Stomach (tissue), 9 donors: Measurements from ENCODE around the gene TFF2. TPM values are rescaled to one million over a fixed set of nuclear protein-coding genes. Genes with fewer than 3 reads are reported as not detected.
A peak's percentile ranks its signal among the peaks of the same experiment; 100 is the strongest.

Experiments
- DNase-seq, 2 donors: peaks; one replicate each; pipeline versions ENCODE4 v3.0.0 to v3.0.0-alpha.2; 2013 to 2019
- H3K27ac ChIP-seq, 5 donors: fragments of 200-600 bp in 4 of 5; sonication (generic) in 4 of 5; one replicate each; pipeline ENCODE4 v1.5.1; 2013 to 2019; ENCODE audit warnings: mild to moderate bottlenecking in 1 of 5, moderate library complexity in 1 of 5
- H3K27me3 ChIP-seq, 3 donors: fragments of 200-600 bp; sonication (generic); one replicate each; pipeline ENCODE4 v1.5.1; 2017 to 2019; ENCODE audit warnings: mixed run types in 1 of 3
- H3K36me3 ChIP-seq, 4 donors: fragments of 200-600 bp; sonication (generic); 1 replicate in 3 of 4; 2 replicates in 1 of 4; pipeline ENCODE4 v1.5.1; 2016 to 2019
- H3K4me1 ChIP-seq, 4 donors: fragments of 200-600 bp; sonication (generic); one replicate each; pipeline ENCODE4 v1.5.1; 2016 to 2019
- H3K4me3 ChIP-seq, 4 donors: fragments of 200-600 bp; sonication (generic) in 3 of 4; one replicate each; pipeline ENCODE4 v1.5.1; 2016 to 2019; ENCODE audit warnings: mild to moderate bottlenecking in 1 of 4
- H3K9me3 ChIP-seq, 4 donors: fragments of 200-600 bp; sonication (generic); one replicate each; pipeline ENCODE4 v1.5.1; 2016 to 2019
- CTCF ChIP-seq, 7 experiments: fragments of 450-650 bp in 4 of 7; fragments of 200-600 bp in 3 of 7; sonication (generic) in 3 of 7; IDR thresholded peaks; one replicate each; pipeline ENCODE4 v1.5.1; 2016 to 2019; ENCODE audit warnings: antibody characterized with exemption in 7 of 7, control low read depth in 2 of 7, mild to moderate bottlenecking in 1 of 7
- EP300 ChIP-seq: sonication (generic); formaldehyde crosslinking; IDR thresholded peaks from one replicate; pipeline ENCODE4 v1.6.1; 2017; ENCODE audit warnings: antibody characterized with exemption
- POLR2A ChIP-seq, 4 donors: fragments of 450-650 bp; IDR thresholded peaks; one replicate each; pipeline ENCODE4 v1.6.1; 2016; ENCODE audit warnings: antibody characterized with exemption in 4 of 4, control low read depth in 2 of 4, mild to moderate bottlenecking in 1 of 4, moderate library complexity in 1 of 4
- POLR2AphosphoS5 ChIP-seq, 3 donors: sonication (generic); formaldehyde crosslinking; IDR thresholded peaks; one replicate each; pipeline ENCODE4 v1.6.1; 2016; ENCODE audit warnings: antibody characterized with exemption in 3 of 3
- WGBS, 5 donors: extraction: QIAGEN DNeasy Blood & Tissue Kit in 3 of 5; methylation state at CpG; one replicate each; pipeline versions ENCODE4 v1.1.5 to v1.1.7; 2013 to 2018; 5-methylcytosine and 5-hydroxymethylcytosine counted together
- intact Hi-C: fragments of 100-400 bp; cut with DNase I; formaldehyde crosslinking; loops from one replicate; pipeline ENCODE4 v1.15.1; 2023; ENCODE audit warnings: low total_unique reads
- polyA plus RNA-seq, 3 donors: library from polyadenylated mRNA; stranded (reverse); fragments of 200-250 nt; gene quantifications; one replicate each; pipeline ENCODE4 v1.2.3, GENCODE V29; 2013
- total RNA-seq, 5 donors: library from RNA; depleted of rRNA; stranded (reverse); fragments of >200 nt; gene quantifications; one replicate each; pipeline versions ENCODE4 v1.1.0 to v1.2.3, GENCODE V29; 2014 to 2016
- donor health status: healthy with polysubstance abuse.
- donor health status: Bipolar disorder and iron deficiency.
- donor health status: healthy.

TFF2 gene
- total and polyA plus RNA-seq, 8 donors = 2.3 to 2,979 (median 1,062) TPM

GRCh38 chr21:42356650-42357049 lies 5.9 kb upstream of the TFF2 start:
- Histone ChIP-seq H3K27ac (peak overlapping the region in 2 of 5 donors; percentile 32 to 59), H3K4me3 (no peak overlapping the region), H3K4me1 (peaks cover 0 to 10% (median 2%) of the 10 kb centered on the region in 4 donors), H3K9me3 (peaks cover 0 to 33% (median 26%) of the 10 kb centered on the region in 4 donors), H3K27me3 (peaks cover 0 to 37% (median 0%) of the 10 kb centered on the region in 3 donors), H3K36me3 (no peaks in the 10 kb centered on the region)
- intact Hi-C loops = loop anchor here (10.0 kb wide), 1 partner anchor 48 kb away; the partner anchor contains the start of gene UBASH3A
- peak in 1 of 3 donors; percentile 2 for TF ChIP-seq POLR2AphosphoS5 (IDR thresholded peaks at IDR 0.05)
- no peak for TF ChIP-seq EP300
- WGBS, 5 donors = 14 to 52% (median 34%) methylated on average over 6 of the region's 6 CpGs
- DNase-seq = peak in 1 of 2 donors; percentile 26

- Histone ChIP-seq H3K27me3 (peaks cover 0 to 32% (median 0%) of the 10 kb centered on the region in 3 donors), H3K4me1 (peaks cover 0 to 10% (median 4%) of the 10 kb centered on the region in 4 donors), H3K36me3 (no peaks in the 10 kb centered on the region), H3K4me3 (no peak overlapping the region), H3K27ac (peak overlapping the region in 1 of 5 donors; percentile 2), H3K9me3 (peaks cover 0 to 33% (median 26%) of the 10 kb centered on the region in 4 donors)
- no peak for DNase-seq
- TF ChIP-seq CTCF (IDR thresholded peaks at IDR 0.05) = no peak
- TF ChIP-seq POLR2A (IDR thresholded peaks at IDR 0.05) = no peak
- no peak for TF ChIP-seq POLR2AphosphoS5 (IDR thresholded peaks at IDR 0.05)
- no peak for TF ChIP-seq EP300
- intact Hi-C loops = loop anchor here (10.0 kb wide), 1 partner anchor 49 kb away; the partner anchor contains the start of gene UBASH3A
- WGBS, 5 donors = 83 to 95% (median 93%) methylated on average over 2 of the region's 2 CpGs
These were observed 5.3 kb upstream of the TFF2 start for GRCh38 chr21:42356046-42356445.

GRCh38 chr21:42353623-42354022 lies 2.8 kb upstream of the TFF2 start:
- peaks cover 0 to 27% (median 20%) of the 10 kb centered on the region in 4 donors for H3K9me3 ChIP-seq
- DNase-seq = peak in 1 of 2 donors; percentile 16
- no peak overlapping the region for H3K27ac ChIP-seq
- intact Hi-C loops = loop anchor here (10.0 kb wide), 1 partner anchor 51 kb away; the partner anchor contains the start of gene UBASH3A
- WGBS, 5 donors = 85 to 90% (median 89%) methylated on average over 5 of the region's 5 CpGs
- peaks cover 0 to 11% (median 5%) of the 10 kb centered on the region in 4 donors for H3K4me1 ChIP-seq
- H3K36me3 ChIP-seq = no peaks in the 10 kb centered on the region
- H3K27me3 ChIP-seq = peaks cover 0 to 21% (median 0%) of the 10 kb centered on the region in 3 donors
- no peak for TF ChIP-seq EP300
- TF ChIP-seq POLR2A (IDR thresholded peaks at IDR 0.05) = no peak
- no peak for TF ChIP-seq POLR2AphosphoS5 (IDR thresholded peaks at IDR 0.05)
- TF ChIP-seq CTCF (IDR thresholded peaks at IDR 0.05) = no peak
- no peak overlapping the region for H3K4me3 ChIP-seq

- intact Hi-C loops = loop anchor here (10.0 kb wide), 1 partner anchor 52 kb away; the partner anchor contains the start of gene UBASH3A
- 82 to 88% (median 87%) methylated on average over 14 of the region's 14 CpGs for WGBS, 5 donors
- Histone ChIP-seq H3K4me3 (no peak overlapping the region), H3K9me3 (peaks cover 0 to 26% (median 20%) of the 10 kb centered on the region in 4 donors), H3K27me3 (peaks cover 0 to 18% (median 0%) of the 10 kb centered on the region in 3 donors), H3K36me3 (no peaks in the 10 kb centered on the region), H3K4me1 (peaks cover 0 to 11% (median 2%) of the 10 kb centered on the region in 4 donors), H3K27ac (no peak overlapping the region)
- TF ChIP-seq POLR2A (IDR thresholded peaks at IDR 0.05) (no peak), EP300 (no peak), CTCF (IDR thresholded peaks at IDR 0.05) (no peak), POLR2AphosphoS5 (IDR thresholded peaks at IDR 0.05) (no peak)
- peak in 1 of 2 donors; percentile 25 for DNase-seq
These were observed 1.8 kb upstream of the TFF2 start for GRCh38 chr21:42352441-42353095.
